ENCODE measurements around the gene PIK3C2G.

PIK3C2G gene

GRCh38 chr12:18261273-18261672 is at the start of gene PIK3C2G:
PIK3C2G (plus strand) TSS chr12:18261518; CDS start chr12:18282082, 20,564 bp downstream.
- H3K27ac ChIP-seq (ENCODE audit: low read depth in 2 of 2, low read length in 2 of 2) = no peak within 1 kb of the TSS
- H3K9me3 ChIP-seq (ENCODE audit: control insufficient read depth in 2 of 2, low read length in 2 of 2) = no peaks in the 10 kb centered on the region
- no peaks in the 10 kb centered on the region for H3K36me3 ChIP-seq (ENCODE audit: control insufficient read depth in 2 of 2, insufficient read depth in 2 of 2, low read length in 2 of 2)
- H3K4me1 ChIP-seq (ENCODE audit: control insufficient read depth in 2 of 2, insufficient read depth in 2 of 2, low read length in 2 of 2) = no peaks in the 10 kb centered on the region
- no peaks in the 10 kb centered on the region for H3K27me3 ChIP-seq (ENCODE audit: control insufficient read depth in 2 of 2, insufficient read depth in 2 of 2, low read length in 2 of 2)
- no peak within 1 kb of the TSS for H3K9ac ChIP-seq (ENCODE audit: low read depth in 1 of 2, low read length in 2 of 2)
- no peak within 1 kb of the TSS for H3K4me3 ChIP-seq (ENCODE audit: low read length in 2 of 2)

GRCh38 chr12:18217966-18218365 is 43.4 kb upstream of the PIK3C2G start:
- no peak overlapping the region for H3K9ac ChIP-seq (ENCODE audit: low read depth in 1 of 2, low read length in 2 of 2)

GRCh38 chr12:18221726-18222125 is 39.6 kb upstream of the PIK3C2G start:
- H3K9me3 ChIP-seq (ENCODE audit: control insufficient read depth in 2 of 2, low read length in 2 of 2) = no peaks in the 10 kb centered on the region
- no peaks in the 10 kb centered on the region for H3K36me3 ChIP-seq (ENCODE audit: control insufficient read depth in 2 of 2, insufficient read depth in 2 of 2, low read length in 2 of 2)
- H3K9ac ChIP-seq (ENCODE audit: low read depth in 1 of 2, low read length in 2 of 2) = no peak overlapping the region
- H3K27ac ChIP-seq (ENCODE audit: low read depth in 2 of 2, low read length in 2 of 2) = no peak overlapping the region
- no peaks in the 10 kb centered on the region for H3K4me1 ChIP-seq (ENCODE audit: control insufficient read depth in 2 of 2, insufficient read depth in 2 of 2, low read length in 2 of 2)
- no peak overlapping the region for H3K4me3 ChIP-seq (ENCODE audit: low read length in 2 of 2)
- H3K27me3 ChIP-seq (ENCODE audit: control insufficient read depth in 2 of 2, insufficient read depth in 2 of 2, low read length in 2 of 2) = no peaks in the 10 kb centered on the region

More at GRCh38 chr12:18217966-18218365, 43.4 kb upstream of the PIK3C2G start:
- Histone ChIP-seq H3K9me3 (ENCODE audit: control insufficient read depth in 2 of 2, low read length in 2 of 2) (no peaks in the 10 kb centered on the region), H3K27me3 (ENCODE audit: control insufficient read depth in 2 of 2, insufficient read depth in 2 of 2, low read length in 2 of 2) (no peaks in the 10 kb centered on the region), H3K4me3 (ENCODE audit: low read length in 2 of 2) (no peak overlapping the region), H3K36me3 (ENCODE audit: control insufficient read depth in 2 of 2, insufficient read depth in 2 of 2, low read length in 2 of 2) (no peaks in the 10 kb centered on the region), H3K27ac (ENCODE audit: low read depth in 2 of 2, low read length in 2 of 2) (no peak overlapping the region), H3K4me1 (ENCODE audit: control insufficient read depth in 2 of 2, insufficient read depth in 2 of 2, low read length in 2 of 2) (no peaks in the 10 kb centered on the region)

- Histone ChIP-seq H3K9ac (ENCODE audit: low read depth in 1 of 2, low read length in 2 of 2) (no peak overlapping the region), H3K9me3 (ENCODE audit: control insufficient read depth in 2 of 2, low read length in 2 of 2) (no peaks in the 10 kb centered on the region), H3K4me3 (ENCODE audit: low read length in 2 of 2) (no peak overlapping the region), H3K27me3 (ENCODE audit: control insufficient read depth in 2 of 2, insufficient read depth in 2 of 2, low read length in 2 of 2) (no peaks in the 10 kb centered on the region), H3K27ac (ENCODE audit: low read depth in 2 of 2, low read length in 2 of 2) (no peak overlapping the region), H3K36me3 (ENCODE audit: control insufficient read depth in 2 of 2, insufficient read depth in 2 of 2, low read length in 2 of 2) (no peaks in the 10 kb centered on the region), H3K4me1 (ENCODE audit: control insufficient read depth in 2 of 2, insufficient read depth in 2 of 2, low read length in 2 of 2) (no peaks in the 10 kb centered on the region)
Observed at GRCh38 chr12:18222699-18223098, 38.6 kb upstream of the PIK3C2G start.

- Histone ChIP-seq H3K27ac (ENCODE audit: low read depth in 2 of 2, low read length in 2 of 2) (no peak overlapping the region), H3K4me3 (ENCODE audit: low read length in 2 of 2) (no peak overlapping the region)
Observed at GRCh38 chr12:18224745-18225144, 36.6 kb upstream of the PIK3C2G start.

GRCh38 chr12:18239526-18239925 is 21.8 kb upstream of the PIK3C2G start:
- Histone ChIP-seq H3K9me3 (ENCODE audit: control insufficient read depth in 2 of 2, low read length in 2 of 2) (no peaks in the 10 kb centered on the region), H3K4me1 (ENCODE audit: control insufficient read depth in 2 of 2, insufficient read depth in 2 of 2, low read length in 2 of 2) (peaks cover 0 to 3% of the 10 kb centered on the region in 2 donors), H3K4me3 (ENCODE audit: low read length in 2 of 2) (no peak overlapping the region), H3K36me3 (ENCODE audit: control insufficient read depth in 2 of 2, insufficient read depth in 2 of 2, low read length in 2 of 2) (no peaks in the 10 kb centered on the region), H3K9ac (ENCODE audit: low read depth in 1 of 2, low read length in 2 of 2) (no peak overlapping the region), H3K27ac (ENCODE audit: low read depth in 2 of 2, low read length in 2 of 2) (no peak overlapping the region), H3K27me3 (ENCODE audit: control insufficient read depth in 2 of 2, insufficient read depth in 2 of 2, low read length in 2 of 2) (no peaks in the 10 kb centered on the region)

More at GRCh38 chr12:18224745-18225144, 36.6 kb upstream of the PIK3C2G start:
- H3K9ac ChIP-seq (ENCODE audit: low read depth in 1 of 2, low read length in 2 of 2) = no peak overlapping the region
- no peaks in the 10 kb centered on the region for H3K36me3 ChIP-seq (ENCODE audit: control insufficient read depth in 2 of 2, insufficient read depth in 2 of 2, low read length in 2 of 2)
- H3K9me3 ChIP-seq (ENCODE audit: control insufficient read depth in 2 of 2, low read length in 2 of 2) = no peaks in the 10 kb centered on the region
- no peaks in the 10 kb centered on the region for H3K4me1 ChIP-seq (ENCODE audit: control insufficient read depth in 2 of 2, insufficient read depth in 2 of 2, low read length in 2 of 2)
- H3K27me3 ChIP-seq (ENCODE audit: control insufficient read depth in 2 of 2, insufficient read depth in 2 of 2, low read length in 2 of 2) = no peaks in the 10 kb centered on the region

- H3K9ac ChIP-seq (ENCODE audit: low read depth in 1 of 2, low read length in 2 of 2) = no peak overlapping the region
- H3K9me3 ChIP-seq (ENCODE audit: control insufficient read depth in 2 of 2, low read length in 2 of 2) = no peaks in the 10 kb centered on the region
- no peaks in the 10 kb centered on the region for H3K27me3 ChIP-seq (ENCODE audit: control insufficient read depth in 2 of 2, insufficient read depth in 2 of 2, low read length in 2 of 2)
- H3K4me3 ChIP-seq (ENCODE audit: low read length in 2 of 2) = no peak overlapping the region
- peak overlapping the region; percentile 12 to 55 for H3K27ac ChIP-seq (ENCODE audit: low read depth in 2 of 2, low read length in 2 of 2)
- peaks cover 0 to 3% of the 10 kb centered on the region in 2 donors for H3K4me1 ChIP-seq (ENCODE audit: control insufficient read depth in 2 of 2, insufficient read depth in 2 of 2, low read length in 2 of 2)
- H3K36me3 ChIP-seq (ENCODE audit: control insufficient read depth in 2 of 2, insufficient read depth in 2 of 2, low read length in 2 of 2) = no peaks in the 10 kb centered on the region
Observed at GRCh38 chr12:18242380-18243089, 18.8 kb upstream of the PIK3C2G start.

- no peaks in the 10 kb centered on the region for H3K27me3 ChIP-seq (ENCODE audit: control insufficient read depth in 2 of 2, insufficient read depth in 2 of 2, low read length in 2 of 2)
- no peak overlapping the region for H3K9ac ChIP-seq (ENCODE audit: low read depth in 1 of 2, low read length in 2 of 2)
- no peak overlapping the region for H3K4me3 ChIP-seq (ENCODE audit: low read length in 2 of 2)
- no peaks in the 10 kb centered on the region for H3K36me3 ChIP-seq (ENCODE audit: control insufficient read depth in 2 of 2, insufficient read depth in 2 of 2, low read length in 2 of 2)
- H3K9me3 ChIP-seq (ENCODE audit: control insufficient read depth in 2 of 2, low read length in 2 of 2) = no peaks in the 10 kb centered on the region
- H3K27ac ChIP-seq (ENCODE audit: low read depth in 2 of 2, low read length in 2 of 2) = no peak overlapping the region
- peaks cover 0 to 3% of the 10 kb centered on the region in 2 donors for H3K4me1 ChIP-seq (ENCODE audit: control insufficient read depth in 2 of 2, insufficient read depth in 2 of 2, low read length in 2 of 2)
Observed at GRCh38 chr12:18243238-18243637, 18.1 kb upstream of the PIK3C2G start.

- H3K27ac ChIP-seq (ENCODE audit: low read depth in 2 of 2, low read length in 2 of 2) = no peak overlapping the region
- no peaks in the 10 kb centered on the region for H3K27me3 ChIP-seq (ENCODE audit: control insufficient read depth in 2 of 2, insufficient read depth in 2 of 2, low read length in 2 of 2)
- no peaks in the 10 kb centered on the region for H3K9me3 ChIP-seq (ENCODE audit: control insufficient read depth in 2 of 2, low read length in 2 of 2)
- H3K4me1 ChIP-seq (ENCODE audit: control insufficient read depth in 2 of 2, insufficient read depth in 2 of 2, low read length in 2 of 2) = peaks cover 0 to 3% of the 10 kb centered on the region in 2 donors
- H3K4me3 ChIP-seq (ENCODE audit: low read length in 2 of 2) = no peak overlapping the region
- no peaks in the 10 kb centered on the region for H3K36me3 ChIP-seq (ENCODE audit: control insufficient read depth in 2 of 2, insufficient read depth in 2 of 2, low read length in 2 of 2)
- H3K9ac ChIP-seq (ENCODE audit: low read depth in 1 of 2, low read length in 2 of 2) = no peak overlapping the region
Observed at GRCh38 chr12:18246066-18246465, 15.3 kb upstream of the PIK3C2G start.

- H3K27ac ChIP-seq (ENCODE audit: low read depth in 2 of 2, low read length in 2 of 2) = no peak overlapping the region
- no peak overlapping the region for H3K4me3 ChIP-seq (ENCODE audit: low read length in 2 of 2)
- H3K9me3 ChIP-seq (ENCODE audit: control insufficient read depth in 2 of 2, low read length in 2 of 2) = no peaks in the 10 kb centered on the region
- H3K36me3 ChIP-seq (ENCODE audit: control insufficient read depth in 2 of 2, insufficient read depth in 2 of 2, low read length in 2 of 2) = no peaks in the 10 kb centered on the region
- no peak overlapping the region for H3K9ac ChIP-seq (ENCODE audit: low read depth in 1 of 2, low read length in 2 of 2)
- H3K4me1 ChIP-seq (ENCODE audit: control insufficient read depth in 2 of 2, insufficient read depth in 2 of 2, low read length in 2 of 2) = no peaks in the 10 kb centered on the region
- no peaks in the 10 kb centered on the region for H3K27me3 ChIP-seq (ENCODE audit: control insufficient read depth in 2 of 2, insufficient read depth in 2 of 2, low read length in 2 of 2)
Observed at GRCh38 chr12:18250313-18250916, 10.9 kb upstream of the PIK3C2G start.

All from mucosa of rectum (tissue), 2 donors.